HG03025 (cell line): Measurements from ENCODE around the gene THEM4.
"Not testable (repeated sequence)": the region's sequence is repeated elsewhere in the genome, so short reads cannot be mapped to it uniquely, and the experiment has no call there.

Experiments used
- ATAC-seq: cut with Tn5 transposase; IDR thresholded peaks from one replicate; pipeline ENCODE4 v1.9.1; 2021; ENCODE audit warnings: mild to moderate bottlenecking, moderate library complexity; ENCODE audit not compliant: unreplicated experiment, low FRiP score

The THEM4 gene

DNA sequence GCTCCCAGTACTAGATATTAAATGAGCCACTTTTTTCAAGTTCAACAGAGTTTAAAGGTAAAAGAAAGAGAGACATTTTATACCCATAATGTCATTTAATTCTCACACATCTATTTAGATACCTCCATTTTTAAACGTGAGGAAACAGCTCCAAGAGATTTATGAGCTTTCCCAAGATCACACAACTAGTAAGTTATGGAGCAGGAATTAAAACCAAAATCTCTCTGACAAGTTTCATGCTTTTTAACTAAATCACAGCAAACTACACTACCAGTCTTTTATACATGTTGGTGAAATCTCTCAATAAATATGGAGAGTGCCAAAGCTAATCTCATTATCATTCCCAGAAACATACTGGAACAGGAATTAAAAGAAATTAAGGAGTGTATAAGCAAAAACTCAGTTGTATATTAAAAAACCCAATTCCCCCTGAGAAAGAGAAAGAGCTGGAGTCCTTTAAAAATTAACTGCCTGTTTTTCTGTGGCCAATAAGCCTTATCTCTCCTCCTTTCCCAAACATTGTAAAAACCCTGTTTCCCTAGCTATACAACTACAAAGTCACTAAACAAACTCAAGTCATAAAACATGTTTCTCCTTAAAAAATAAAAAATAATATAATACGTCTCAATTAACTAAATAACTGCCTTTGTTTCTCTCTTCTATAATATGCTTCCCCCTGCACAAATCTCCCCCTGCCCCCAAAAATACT, 26.7 kb upstream of the THEM4 start:
- ATAC-seq: no peak

DNA sequence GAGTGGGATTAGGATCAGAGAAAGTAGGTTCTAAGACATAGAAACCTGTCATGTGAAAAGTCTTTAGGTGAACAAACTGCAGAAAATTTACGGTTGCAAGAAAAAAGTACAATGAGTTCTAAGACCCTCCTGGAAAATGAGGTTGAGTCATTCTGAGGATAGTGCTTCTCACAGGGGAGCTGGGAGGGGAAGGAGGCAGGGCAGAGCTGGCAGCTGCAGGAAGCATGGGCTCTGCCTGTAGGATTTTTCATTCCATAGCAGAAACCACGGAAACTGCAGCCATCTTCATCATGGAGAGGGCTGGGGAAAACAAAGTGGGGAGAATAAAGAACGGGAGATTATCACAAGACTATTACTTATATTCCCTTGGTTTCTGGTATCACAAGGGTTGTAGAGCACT, 25.8 kb upstream of the THEM4 start:
- ATAC-seq: no peak

DNA sequence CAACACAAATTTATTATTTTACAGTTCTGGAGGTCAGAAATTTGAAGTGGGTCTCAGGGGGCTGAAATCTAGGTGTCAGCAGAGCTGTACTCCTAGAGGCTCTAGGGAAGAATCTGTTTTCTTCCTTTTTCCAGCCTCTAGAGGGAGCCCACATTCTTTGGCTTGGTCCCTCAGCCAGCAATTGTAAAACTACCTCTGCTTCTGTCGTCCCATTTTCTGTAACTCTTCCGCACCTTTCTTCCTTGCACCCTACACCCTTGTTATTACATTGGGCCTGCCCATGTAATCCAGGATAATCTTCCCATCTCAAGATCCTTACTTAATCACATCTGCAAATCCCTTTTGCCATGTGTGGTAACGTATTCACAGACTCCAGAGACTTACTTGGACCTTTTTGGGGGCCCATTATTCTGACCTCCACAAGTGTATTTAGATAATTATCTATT, 24.8 kb upstream of the THEM4 start:
- ATAC-seq: no peak

DNA sequence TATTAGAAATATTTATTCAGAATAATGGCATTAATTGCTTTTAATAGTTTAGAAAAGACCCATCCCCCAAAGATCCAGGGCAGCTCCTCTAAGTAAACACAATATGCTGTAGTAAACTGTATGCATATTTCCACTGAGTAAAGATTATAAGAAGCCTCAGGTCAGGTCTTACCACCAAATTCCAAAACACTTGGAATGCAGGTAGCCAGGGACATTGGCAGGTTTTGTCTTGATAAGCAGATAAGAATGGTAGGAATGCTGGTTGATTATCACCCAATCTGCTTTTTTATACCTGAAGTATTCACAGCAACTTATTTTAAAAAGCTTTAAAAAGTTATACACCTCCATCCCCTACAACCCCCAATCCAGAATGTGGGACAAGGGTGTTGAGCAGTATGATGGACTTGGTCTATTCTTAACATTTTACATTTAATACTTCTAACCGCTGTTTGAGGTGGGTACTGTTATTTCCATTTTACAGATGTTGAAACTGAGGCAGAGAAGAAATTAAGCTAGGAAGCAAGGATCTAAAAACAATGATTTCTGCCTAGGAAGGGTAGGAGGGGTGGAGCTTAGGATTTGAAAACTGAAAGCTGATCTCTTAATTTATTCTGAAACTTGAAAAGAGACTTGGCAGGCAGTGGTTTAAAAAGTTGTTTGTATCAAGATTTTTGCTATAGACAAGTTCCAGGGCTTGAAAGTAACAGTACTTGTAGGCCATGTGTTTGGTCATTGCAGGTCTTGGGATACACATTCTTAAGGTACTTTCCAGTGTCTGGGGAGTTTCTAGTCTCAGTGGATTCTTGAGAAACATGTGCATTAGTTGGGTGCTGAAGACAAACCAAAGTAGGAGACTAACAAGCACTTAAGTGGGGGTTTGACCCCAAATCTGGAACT, 15.6 kb upstream of the THEM4 start:
- ATAC-seq: no peak

DNA sequence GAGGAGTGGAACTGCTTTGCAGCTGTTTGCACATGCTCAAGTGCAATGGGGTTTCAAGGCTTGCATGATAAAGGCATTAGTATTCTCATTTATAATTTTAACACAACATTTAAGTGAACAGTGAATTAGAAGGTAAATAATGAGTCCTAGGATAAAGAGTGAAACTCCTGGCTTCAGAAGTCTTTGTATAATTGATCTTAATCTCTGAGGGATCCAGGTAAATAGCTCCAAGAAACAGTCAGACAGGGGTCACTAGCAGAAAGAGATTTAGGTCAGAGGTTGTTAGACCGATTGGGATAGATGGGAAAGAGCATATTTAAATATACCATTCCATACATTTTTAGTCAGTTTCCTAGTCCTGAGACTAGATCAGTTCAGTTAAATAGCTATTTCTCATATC, 14.1 kb upstream of the THEM4 start:
- no peak for ATAC-seq

DNA sequence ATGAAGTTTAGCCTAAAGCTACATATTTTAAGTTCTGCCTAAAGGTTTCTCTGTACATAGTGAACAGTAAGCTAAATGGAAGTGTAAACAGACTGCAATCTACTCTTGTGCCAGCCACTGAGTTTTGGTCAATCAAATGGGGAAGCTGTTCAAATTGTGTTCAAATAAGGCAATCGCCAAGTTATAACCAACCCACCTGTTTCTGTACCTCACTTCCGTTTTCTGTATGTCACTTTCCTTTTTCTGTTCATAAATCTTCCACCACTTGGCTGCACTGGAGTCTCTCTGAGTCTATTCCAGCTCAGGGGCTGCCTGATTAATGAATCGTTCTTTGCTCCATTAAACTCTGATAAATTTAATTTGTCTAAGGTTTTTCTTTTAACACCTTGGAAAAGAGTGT, 10.8 kb upstream of the THEM4 start:
- no peak for ATAC-seq

DNA sequence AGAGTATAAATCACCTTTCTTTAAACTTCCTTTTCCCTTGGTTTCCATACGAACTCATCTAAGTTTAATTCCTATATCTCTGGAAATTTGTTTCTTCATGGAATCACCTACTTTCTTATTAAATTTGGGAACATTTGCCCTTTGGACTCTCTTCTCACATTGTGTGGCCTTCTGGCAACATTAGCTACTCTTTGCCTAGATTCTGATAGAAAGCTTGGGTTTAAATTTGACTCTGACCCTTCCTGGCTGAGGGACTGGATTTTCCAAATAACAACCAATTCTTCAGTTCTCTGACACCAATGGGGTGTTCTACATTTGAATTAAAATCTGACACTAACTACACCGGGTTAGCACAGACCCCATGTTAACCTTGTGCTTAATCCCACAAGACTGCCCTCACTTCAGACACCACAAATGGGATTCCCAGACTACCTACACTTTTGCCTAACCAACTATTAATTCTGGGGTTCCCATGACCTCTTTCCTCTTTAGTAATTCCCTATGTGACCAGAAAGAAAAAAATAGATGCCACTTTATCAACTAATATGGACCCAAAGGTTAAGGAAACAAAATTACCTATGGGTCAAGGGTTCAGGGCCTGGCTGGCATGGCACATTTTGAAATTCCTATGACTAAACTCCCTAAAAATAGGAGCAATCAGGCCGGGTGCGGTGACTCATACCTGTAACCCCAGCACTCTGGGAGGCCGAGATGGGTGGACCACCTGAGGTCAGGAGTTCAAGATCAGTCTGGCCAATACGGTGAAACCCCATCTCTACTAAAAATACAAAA, 9.7 kb upstream of the THEM4 start:
- ATAC-seq: no peak

DNA sequence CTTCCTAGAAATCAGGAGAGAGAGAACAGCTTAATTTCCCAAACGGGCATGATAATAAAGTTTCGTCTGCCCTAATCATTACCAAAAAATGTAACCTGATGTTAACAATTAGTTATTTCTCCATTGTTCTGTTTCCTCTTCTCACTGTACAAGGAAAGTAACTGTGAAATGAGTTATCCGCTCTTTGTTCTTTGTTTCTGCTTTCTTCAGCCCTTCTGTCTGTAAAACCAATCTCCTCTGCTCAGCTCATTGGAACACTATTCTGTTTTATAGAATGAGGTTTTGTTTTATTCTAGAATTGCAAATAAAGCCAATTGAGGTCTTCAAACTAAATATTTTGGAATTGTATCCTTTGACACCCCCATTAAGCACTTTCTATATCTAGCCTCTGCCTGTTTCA, 8.8 kb upstream of the THEM4 start:
- no peak for ATAC-seq

DNA sequence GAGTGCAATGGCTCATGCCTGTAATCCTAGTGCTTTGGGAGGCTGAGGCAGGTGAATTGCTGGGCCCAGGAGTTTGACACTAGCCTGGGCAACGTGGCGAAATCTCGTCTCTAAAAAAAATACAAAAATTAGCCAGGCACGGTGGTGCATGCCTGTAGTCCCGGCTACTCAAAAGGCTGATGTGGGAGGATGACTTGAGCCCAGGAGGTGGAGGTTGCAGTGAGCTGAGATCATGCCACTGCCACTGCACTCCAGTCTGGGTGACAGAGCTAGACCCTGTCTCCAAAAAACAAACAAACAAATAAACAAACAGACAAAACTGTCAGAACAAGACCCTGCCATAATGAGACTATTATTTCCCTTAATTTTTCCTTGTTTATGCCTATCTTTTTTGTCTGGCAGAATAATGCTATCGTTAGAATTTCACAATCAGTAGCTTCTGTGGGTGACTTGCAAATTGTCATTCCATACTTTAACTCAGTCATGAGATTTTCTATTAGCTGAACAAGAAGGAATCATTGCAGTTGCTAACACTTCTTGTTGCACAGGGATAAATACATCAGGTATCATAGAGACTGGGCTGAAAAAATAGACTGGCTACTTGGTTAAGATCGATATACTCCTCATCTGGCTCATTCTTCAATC, 7.5 kb upstream of the THEM4 start:
- no peak for ATAC-seq

DNA sequence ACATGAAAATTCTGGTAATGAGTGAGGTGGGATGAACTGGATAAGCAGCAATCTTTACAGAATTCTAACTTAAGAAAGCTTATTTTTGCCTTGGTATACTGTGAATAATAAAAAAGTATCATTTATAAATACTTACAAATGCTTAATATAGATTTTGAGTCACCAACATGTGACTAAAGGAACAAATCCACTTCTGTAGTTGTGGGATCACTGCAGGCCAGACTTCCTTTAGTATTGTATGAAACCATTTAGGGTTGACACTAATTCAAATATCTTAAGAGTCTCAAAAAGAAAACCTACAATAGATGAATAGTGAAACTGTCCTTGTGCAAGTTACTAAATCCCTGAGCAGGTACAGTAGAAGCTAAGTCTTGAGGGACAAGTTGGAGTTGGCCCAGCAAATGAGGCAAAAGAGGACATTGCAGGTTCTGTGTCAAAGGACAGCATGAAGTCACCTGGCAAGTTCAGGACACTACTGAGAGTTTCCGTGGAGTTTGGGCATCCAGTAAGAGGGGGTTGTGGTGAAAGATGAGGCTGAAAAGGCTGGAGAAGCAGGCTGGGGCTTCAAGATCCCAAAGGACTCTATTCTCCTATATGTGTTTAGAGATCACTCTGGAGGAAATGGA, 5.9 kb upstream of the THEM4 start:
- no peak for ATAC-seq

DNA sequence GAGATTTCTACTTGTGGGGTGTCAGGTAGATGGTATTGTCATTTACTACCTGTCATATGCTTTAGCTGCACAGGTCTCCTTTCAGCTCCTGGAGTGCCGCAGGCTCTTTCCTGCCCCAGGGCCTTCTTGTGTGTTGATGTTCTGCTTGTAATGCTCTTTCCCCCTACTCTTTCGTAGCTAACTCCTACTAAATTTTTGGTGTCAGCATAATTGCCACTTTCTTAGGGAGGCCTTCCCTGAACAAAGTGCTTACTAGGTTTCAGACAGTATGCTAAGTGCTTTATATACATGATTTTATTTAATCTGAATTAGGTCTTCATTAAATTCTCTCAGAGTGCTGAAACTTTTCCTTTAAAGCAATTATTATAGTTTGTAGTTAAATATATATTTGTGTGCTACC, 4.8 kb upstream of the THEM4 start:
- no peak for ATAC-seq

DNA sequence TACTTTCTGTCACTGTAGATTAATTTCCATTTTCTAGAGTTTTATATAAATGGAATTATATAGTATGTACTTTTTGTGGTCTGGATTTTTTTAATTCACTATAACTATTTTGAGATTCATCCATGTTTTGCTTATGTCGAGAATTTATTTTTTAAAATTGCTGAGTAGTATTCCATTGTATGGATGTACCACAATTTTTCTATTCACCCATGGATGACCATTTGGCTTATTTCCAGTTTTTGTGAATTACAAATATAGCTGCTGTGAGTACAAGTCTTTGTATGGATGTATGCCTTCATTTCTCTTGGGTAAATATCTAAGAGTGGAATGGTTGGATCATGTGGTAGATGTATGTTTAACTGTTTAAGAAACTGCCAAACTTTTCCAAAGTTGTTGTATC, 3.7 kb upstream of the THEM4 start:
- no peak for ATAC-seq

DNA sequence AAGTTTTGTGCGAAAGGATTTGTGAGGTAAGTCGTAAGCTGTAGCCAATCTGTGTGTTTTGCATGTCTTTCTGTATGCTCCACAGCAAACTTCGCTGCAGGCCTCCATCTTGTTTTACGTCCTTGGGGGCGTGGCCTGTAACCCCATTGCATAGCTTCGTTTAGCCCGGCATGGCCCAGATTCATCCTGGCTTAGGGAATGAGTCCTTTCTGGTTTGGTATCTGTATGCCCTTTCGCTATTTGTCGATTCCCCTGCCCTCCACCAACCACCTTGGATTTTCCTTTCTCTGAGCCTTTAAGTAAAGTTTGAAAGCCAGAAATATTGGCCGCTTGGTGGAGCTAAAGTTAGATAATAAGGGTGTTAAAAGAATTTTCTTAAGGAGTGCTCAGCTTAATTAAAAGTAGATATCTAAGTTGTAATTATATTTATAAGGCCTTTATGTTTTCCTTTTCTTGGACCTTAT, 1.1 kb downstream of the THEM4 start:
- no peak for ATAC-seq

DNA sequence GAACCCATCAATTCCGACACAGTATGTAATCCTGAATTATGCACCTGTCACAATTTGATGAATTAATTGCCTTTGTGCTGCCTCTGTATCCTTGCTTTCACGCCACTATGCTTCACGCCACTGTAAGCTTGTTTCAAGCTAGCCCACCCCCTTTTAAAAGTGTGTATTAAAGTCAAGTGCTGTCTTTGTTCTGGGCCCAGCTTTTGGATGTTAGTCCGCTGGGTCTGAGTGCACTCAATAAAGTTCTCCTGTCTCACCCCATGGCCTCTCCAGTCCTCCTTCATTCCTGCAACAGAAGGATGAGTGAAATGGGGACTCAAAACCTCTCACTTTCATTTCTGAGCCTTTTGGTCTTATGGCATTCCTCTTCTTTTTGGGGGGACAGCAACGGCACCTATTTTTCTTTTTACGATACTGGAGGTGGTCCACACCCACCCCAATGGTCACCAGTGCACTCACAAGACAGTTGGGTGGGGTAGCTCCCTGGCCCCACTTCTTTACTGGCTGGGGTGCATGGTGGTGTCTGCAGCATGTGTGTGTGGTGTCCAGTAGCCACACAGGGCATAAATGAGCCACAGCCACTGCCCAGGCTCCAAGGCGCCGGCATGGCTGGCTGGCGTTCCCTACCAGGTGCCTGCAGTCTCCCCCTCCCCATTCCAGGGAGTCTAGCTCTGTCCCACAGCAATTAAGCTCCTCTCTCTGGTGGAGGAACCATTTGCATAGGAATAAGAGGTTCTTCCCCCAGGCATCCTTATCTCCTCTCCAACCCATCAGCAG, 1.8 kb downstream of the THEM4 start:
- no peak for ATAC-seq

DNA sequence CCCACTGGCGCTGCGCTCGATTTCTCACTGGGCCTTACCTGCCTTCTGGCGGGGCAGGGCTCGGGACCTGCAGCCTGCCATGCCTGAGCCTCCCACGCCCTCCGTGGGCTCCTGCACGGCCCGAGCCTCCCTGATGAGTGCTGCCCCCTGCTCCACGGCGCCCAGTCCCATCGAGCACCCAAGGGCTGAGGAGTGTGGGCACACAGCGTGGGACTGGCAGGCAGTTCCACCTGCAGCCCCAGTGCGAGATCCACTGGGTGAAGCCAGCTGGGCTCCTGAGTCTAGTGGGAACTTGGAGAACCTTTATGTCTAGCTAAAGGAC, 3.0 kb downstream of the THEM4 start:
- not testable (repeated sequence) for ATAC-seq

DNA sequence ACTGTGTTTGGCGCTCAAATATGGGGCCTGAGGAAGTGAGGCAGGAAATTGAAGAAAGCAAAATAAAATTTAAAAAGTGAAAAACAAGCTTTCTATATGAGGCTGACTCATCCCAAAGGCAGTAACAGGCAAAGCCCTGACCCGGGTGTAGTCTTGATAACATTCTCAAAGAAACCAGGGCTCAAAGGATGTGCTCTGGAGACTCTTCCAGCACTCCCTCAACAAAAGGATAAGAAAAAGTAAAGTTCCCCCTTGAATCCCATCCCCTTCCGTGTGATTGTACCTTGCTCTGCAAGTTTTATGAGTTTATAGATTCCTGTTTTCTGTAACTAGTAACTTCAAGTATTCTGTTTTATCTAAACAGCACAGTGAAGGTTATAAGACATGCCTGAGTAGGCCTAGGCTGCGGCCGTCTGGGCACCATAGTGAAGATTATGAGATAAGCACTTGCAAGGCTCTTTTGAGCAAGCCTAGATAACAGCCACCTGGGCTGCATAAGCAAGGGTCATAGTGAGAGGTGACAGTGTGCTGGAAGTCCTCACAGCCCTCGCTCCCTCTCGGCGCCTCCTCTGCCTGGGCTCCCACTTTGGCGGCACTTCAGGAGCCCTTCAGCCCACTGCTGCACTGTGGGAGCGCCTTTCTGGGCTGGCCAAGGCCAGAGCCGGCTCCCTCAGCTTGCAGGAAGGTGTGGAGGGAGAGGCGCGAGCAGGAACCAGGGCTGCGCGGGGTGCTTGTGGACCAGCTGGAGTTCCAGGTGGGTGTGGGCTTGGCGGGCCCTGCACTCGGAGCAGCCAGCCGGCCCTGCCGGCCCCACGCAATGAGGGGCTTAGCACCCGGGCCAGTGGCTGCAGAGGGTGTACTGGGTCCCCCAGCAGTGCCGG, 3.6 kb downstream of the THEM4 start:
- ATAC-seq: not testable (repeated sequence)

DNA sequence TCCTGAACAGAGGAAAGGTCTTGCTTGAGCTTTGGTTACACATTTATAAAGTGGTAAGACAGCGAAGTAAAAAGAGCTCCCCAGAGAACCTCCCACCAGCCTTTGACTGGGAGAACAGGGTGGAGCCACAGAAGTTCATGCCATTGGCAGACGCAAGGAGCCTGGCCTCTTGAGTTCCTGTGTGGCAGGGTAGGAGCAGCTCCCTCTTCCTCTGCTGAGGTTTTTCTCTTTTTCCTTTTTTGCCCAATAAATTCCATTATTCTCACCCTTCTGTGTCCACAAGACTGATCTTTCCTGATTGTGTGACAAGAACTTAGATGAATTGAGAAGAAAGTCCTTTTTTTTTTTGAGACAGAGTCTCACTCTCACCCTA, 4.3 kb downstream of the THEM4 start:
- no peak for ATAC-seq

DNA sequence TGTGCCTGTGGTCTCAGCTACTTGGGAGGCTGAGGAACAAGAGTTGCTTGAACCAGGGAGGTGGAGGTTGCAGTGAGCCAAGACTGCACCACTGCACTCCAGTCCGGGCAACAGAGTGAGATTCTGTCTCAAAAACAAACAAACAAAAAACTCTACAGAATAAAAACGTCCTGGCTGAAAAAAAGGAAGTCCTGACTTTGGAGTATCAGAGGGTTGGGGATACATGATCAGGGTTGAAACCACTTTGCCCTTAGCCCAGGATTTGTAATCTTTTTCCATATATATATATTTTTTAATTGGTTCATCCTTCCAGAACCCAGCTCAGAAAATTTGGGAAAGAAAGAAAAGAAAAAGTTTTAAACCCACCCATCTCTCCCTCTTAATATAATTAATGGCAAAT, 6.5 kb downstream of the THEM4 start:
- ATAC-seq: no peak

DNA sequence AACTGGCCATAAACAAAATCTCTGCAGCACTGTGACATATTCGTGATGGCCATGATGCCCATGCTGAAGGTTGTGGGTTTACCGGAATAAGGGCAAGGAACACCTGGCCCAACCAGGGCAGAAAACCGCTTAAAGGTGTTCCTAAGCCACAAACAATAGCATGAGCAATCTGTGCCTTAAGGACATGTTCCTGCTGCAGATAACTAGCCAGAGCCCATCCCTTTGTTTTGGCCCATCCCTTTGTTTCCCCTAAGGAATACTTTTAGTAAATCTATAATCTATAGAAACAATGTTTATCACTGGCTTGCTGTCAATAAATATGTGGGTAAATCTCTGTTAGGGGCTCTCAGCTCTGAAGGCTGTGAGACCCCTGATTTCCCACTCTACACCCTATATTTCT, 8.5 kb downstream of the THEM4 start:
- ATAC-seq: not testable (repeated sequence)
